Raji (cell line): ENCODE data around the gene ZBTB38.

Experiments used
- POLR2A ChIP-seq: IDR thresholded peaks from 2 replicates; pipeline ENCODE4 v1.6.1; 2011; ENCODE audit warnings: low read depth, low read length, control low read depth; ENCODE audit not compliant: insufficient read depth

ZBTB38 gene

GRCh38 chr3:141412936-141413354 is 44.6 kb downstream of the ZBTB38 start:
- TF ChIP-seq POLR2A = no peak

- TF ChIP-seq POLR2A = no peak
These were observed 45.1 kb downstream of the ZBTB38 start for GRCh38 chr3:141413391-141413790.

- TF ChIP-seq POLR2A = no peak
These were observed 45.7 kb downstream of the ZBTB38 start for GRCh38 chr3:141413801-141414689.

GRCh38 chr3:141414800-141415462 is 46.6 kb downstream of the ZBTB38 start:
- TF ChIP-seq POLR2A = no peak

GRCh38 chr3:141415953-141416352 is 47.6 kb downstream of the ZBTB38 start:
- TF ChIP-seq POLR2A = no peak
